Measurements from ENCODE around the gene SLC16A13. TPM values are rescaled to one million over a fixed set of nuclear protein-coding genes. Genes with fewer than 3 reads are reported as not detected.
A peak's percentile ranks its signal among the peaks of the same experiment; 100 is the strongest.

SLC16A13 gene
- total and polyA plus RNA-seq, 10 of the 15 experiments (the other 5 are each of a cell fraction or from before 2014, with no cell fraction given), result 0.34 to 12.1 (median 3.3) TPM

GRCh38 chr17:7023576-7024401, 12.0 kb upstream of the SLC16A13 start (continued):
- no peak for TF ChIP-seq SKIL (IDR thresholded peaks at IDR 0.05; ENCODE audit: low read depth, poor library complexity, severe bottlenecking)
- TF ChIP-seq SRF (IDR thresholded peaks at IDR 0.05; ENCODE audit: low read depth in 2 of 2, low read length in 2 of 2), result no peak
- TF ChIP-seq MEF2A (IDR thresholded peaks at IDR 0.05; ENCODE audit: insufficient read depth, low read depth, low read length), result no peak
- no peak for TF ChIP-seq NFXL1 (IDR thresholded peaks at IDR 0.05; ENCODE audit: borderline replicate concordance)
- no peak for TF ChIP-seq HDGF (IDR thresholded peaks at IDR 0.05)
- TF ChIP-seq ATF3 (IDR thresholded peaks at IDR 0.05; ENCODE audit: borderline replicate concordance, extremely low read depth, low read depth, low read length), result no peak
- no peak for TF ChIP-seq RUNX3 (IDR thresholded peaks at IDR 0.05; ENCODE audit: low read length)
- no peak for TF ChIP-seq E4F1 (IDR thresholded peaks at IDR 0.05; ENCODE audit: borderline replicate concordance, partially characterized antibody)
- TF ChIP-seq RAD21 (IDR thresholded peaks at IDR 0.05; ENCODE audit: insufficient read depth, low read depth, low read length), result no peak
- no peak for TF ChIP-seq RAD51 (IDR thresholded peaks at IDR 0.05)
- TF ChIP-seq BCL11A (IDR thresholded peaks at IDR 0.05; ENCODE audit: low read depth, low read length), result no peak
- TF ChIP-seq USF2 (IDR thresholded peaks at IDR 0.05; ENCODE audit: borderline replicate concordance, low read depth, low read length), result no peak
- TF ChIP-seq ELK1 (IDR thresholded peaks at IDR 0.05; ENCODE audit: low read depth, low read length), result no peak
- TF ChIP-seq MAX (IDR thresholded peaks at IDR 0.05; ENCODE audit: low read depth, low read length), result peak; percentile 16; the same call in 1 of the 2 replicates
- no peak for TF ChIP-seq YBX1 (IDR thresholded peaks at IDR 0.05)
- TF ChIP-seq RELB (IDR thresholded peaks at IDR 0.05; ENCODE audit: low read depth), result no peak
- TF ChIP-seq EED (IDR thresholded peaks at IDR 0.05; ENCODE audit: low read depth), result no peak
- TF ChIP-seq NR2C2 (IDR thresholded peaks at IDR 0.05; ENCODE audit: borderline replicate concordance, control insufficient read depth, insufficient read length, low read depth), result no peak
- TF ChIP-seq RFX5 (IDR thresholded peaks at IDR 0.05; ENCODE audit: low read depth, low read length), result no peak
- TF ChIP-seq KAT2A (conservative IDR thresholded peaks at IDR 0.05; ENCODE audit: control insufficient read depth, low read depth, low read length), result no peak
- TF ChIP-seq DPF2 (IDR thresholded peaks at IDR 0.05), result 0 out of 2 replicates have a peak, but pooled peaks have one; percentile 16

Measured in GM12878 (cell line).